GM23338 (cell line): ENCODE measurements around the gene BCAM. TPM values are rescaled to one million over a fixed set of nuclear protein-coding genes. Genes with fewer than 3 reads are reported as not detected.

Experiments
- CREB1 ChIP-seq: fragments of 250-450 bp; sonication (Bioruptor Pico); IDR thresholded peaks from 2 replicates; pipeline ENCODE4 v1.5.0; 2020; ENCODE audit warnings: low read depth, mild to moderate bottlenecking, moderate library complexity
- CTCF ChIP-seq, 2 experiments: fragments of 200-600 bp in 1 of 2; sonication (generic) in 1 of 2; conservative IDR thresholded peaks; 2 replicates each; pipeline versions ENCODE4 v1.5.1 to v1.6.1; 2016 to 2017; ENCODE audit warnings: antibody characterized with exemption in 2 of 2, low read depth in 2 of 2, mild to moderate bottlenecking in 2 of 2, moderate library complexity in 1 of 2
- ETS1 ChIP-seq: IDR thresholded peaks from 2 replicates; pipeline ENCODE4 v1.6.1; 2016; ENCODE audit warnings: antibody characterized with exemption
- EZH2 ChIP-seq: fragments of 200-600 bp; sonication (generic); IDR thresholded peaks from one replicate; pipeline ENCODE4 v1.8.0; 2017; ENCODE audit warnings: antibody characterized with exemption, mild to moderate bottlenecking, low read depth; ENCODE audit not compliant: unreplicated experiment
- EZH2phosphoT487 ChIP-seq: fragments of 200-600 bp; sonication (generic); IDR thresholded peaks from one replicate; pipeline ENCODE4 v1.8.1; 2018; ENCODE audit warnings: antibody characterized with exemption; ENCODE audit not compliant: unreplicated experiment
- JUNB ChIP-seq: IDR thresholded peaks from one replicate; pipeline ENCODE4 v1.6.1; 2016; ENCODE audit warnings: antibody characterized with exemption; ENCODE audit not compliant: unreplicated experiment
- NANOG ChIP-seq: IDR thresholded peaks from 2 replicates; pipeline ENCODE4 v1.6.1; 2016; ENCODE audit warnings: antibody characterized with exemption, borderline replicate concordance
- ZNF462 ChIP-seq: fragments of 250-450 bp; sonication (Bioruptor Pico); IDR thresholded peaks from 2 replicates; pipeline ENCODE4 v1.5.0; 2020; ENCODE audit warnings: mild to moderate bottlenecking, moderate library complexity
- polyA plus RNA-seq: library from polyadenylated mRNA; unstranded; fragments of >200 nt; fragmentation: Nextera tagmentation; extraction: Ambion mirVana; gene quantifications from 2 replicates; pipeline ENCODE4 v1.2.1, GENCODE V29; 2016
- total RNA-seq: library from RNA; depleted of rRNA; stranded (reverse); fragments of >200 nt; shearing (Covaris generic); gene quantifications from 2 replicates; pipeline ENCODE4 v1.2.3, GENCODE V29; 2014

The BCAM gene
- total and polyA plus RNA-seq, 2 experiments from 2014 or later, result 33.3 to 100 TPM

GRCh38 chr19:44762038-44762437 is 46.9 kb upstream of the BCAM start (continued):
- TF ChIP-seq ZNF462 (CRISPR knock-in tag) (no peak), EZH2phosphoT487 (no peak), EZH2 (no peak), NANOG (no peak), ETS1 (no peak), CTCF (conservative IDR thresholded peaks at IDR 0.05; ENCODE audit: low read depth in 2 of 2) (no peak), CREB1 (CRISPR knock-in tag) (no peak), JUNB (no peak)
